Fibroblast of mammary gland (primary cell): Measurements from ENCODE around the gene MOSPD3.

Experiments
- DNase-seq: peaks from one replicate; pipeline ENCODE4 v3.0.0-alpha.2; 2010; ENCODE audit warnings: low read depth
- H3K4me3 ChIP-seq: 2 replicates; pipeline ENCODE4 v1.5.1; 2011; ENCODE audit warnings: low read depth, mild to moderate bottlenecking, low read length, moderate library complexity; ENCODE audit not compliant: control insufficient read depth
- TF ChIP-seq, protein P1 (sequence below): conservative IDR thresholded peaks from 2 replicates; pipeline ENCODE4 v1.5.1; 2011; ENCODE audit warnings: low read depth, low read length, inconsistent platforms; ENCODE audit not compliant: control insufficient read depth, insufficient read depth

The MOSPD3 gene

DNA sequence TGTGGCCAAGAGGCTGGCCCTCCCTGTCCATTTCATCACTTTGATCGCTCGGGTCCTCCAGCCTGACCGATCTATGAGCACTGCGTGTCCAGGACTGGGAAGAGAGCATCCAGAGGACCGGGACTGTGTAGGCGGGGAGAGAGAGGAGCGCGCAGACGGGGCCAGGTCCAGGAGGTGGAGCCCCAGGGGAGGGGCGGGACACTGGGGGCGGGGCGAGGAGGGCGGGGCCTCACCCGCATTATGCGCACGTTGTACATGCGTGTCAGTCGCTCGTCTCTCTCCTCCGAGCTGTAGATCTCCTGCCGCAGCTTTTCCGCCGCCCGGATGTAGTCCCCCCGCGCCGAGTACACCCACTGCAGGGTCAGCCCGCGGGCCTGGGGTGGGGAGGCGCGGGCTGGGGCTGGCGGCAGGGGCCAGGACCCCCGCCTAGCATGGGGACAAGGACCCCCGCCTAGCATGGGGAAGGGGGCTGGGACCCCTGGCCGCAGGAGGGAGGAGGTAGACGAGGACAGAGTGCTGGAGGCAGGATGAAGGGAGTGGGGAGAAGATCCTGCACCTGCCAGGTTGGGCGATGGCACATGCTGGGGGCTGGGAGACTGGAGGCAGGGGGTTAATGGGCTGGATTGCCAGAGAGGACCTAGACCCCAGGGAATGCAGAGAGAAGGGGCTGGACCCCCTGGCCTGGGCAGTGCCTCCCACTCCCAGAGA lies 14.3 kb downstream of the MOSPD3 start:
- DNase-seq, result peak; percentile 80
- peak overlapping the region; percentile 3 for H3K4me3 ChIP-seq
- TF ChIP-seq, protein P1, sequence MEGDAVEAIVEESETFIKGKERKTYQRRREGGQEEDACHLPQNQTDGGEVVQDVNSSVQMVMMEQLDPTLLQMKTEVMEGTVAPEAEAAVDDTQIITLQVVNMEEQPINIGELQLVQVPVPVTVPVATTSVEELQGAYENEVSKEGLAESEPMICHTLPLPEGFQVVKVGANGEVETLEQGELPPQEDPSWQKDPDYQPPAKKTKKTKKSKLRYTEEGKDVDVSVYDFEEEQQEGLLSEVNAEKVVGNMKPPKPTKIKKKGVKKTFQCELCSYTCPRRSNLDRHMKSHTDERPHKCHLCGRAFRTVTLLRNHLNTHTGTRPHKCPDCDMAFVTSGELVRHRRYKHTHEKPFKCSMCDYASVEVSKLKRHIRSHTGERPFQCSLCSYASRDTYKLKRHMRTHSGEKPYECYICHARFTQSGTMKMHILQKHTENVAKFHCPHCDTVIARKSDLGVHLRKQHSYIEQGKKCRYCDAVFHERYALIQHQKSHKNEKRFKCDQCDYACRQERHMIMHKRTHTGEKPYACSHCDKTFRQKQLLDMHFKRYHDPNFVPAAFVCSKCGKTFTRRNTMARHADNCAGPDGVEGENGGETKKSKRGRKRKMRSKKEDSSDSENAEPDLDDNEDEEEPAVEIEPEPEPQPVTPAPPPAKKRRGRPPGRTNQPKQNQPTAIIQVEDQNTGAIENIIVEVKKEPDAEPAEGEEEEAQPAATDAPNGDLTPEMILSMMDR, result no peak

DNA sequence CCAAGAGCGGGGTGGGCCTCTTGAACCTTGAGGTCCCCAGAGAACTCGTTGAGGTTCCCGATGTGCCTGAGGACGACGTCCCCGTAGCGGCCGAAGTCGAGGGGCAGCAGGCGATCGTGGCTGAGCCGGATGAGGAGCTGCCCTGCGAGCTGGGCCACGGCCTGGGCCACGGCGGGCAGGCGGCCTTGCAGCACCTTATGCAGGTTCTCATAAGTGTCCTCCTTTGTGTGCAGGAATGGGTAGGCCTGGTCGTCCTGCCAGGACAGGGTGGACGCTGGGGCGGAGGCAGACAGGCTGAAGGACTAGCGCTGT lies 14.9 kb downstream of the MOSPD3 start:
- no peak overlapping the region for H3K4me3 ChIP-seq
- no peak for DNase-seq
- TF ChIP-seq, protein P1, result no peak

DNA sequence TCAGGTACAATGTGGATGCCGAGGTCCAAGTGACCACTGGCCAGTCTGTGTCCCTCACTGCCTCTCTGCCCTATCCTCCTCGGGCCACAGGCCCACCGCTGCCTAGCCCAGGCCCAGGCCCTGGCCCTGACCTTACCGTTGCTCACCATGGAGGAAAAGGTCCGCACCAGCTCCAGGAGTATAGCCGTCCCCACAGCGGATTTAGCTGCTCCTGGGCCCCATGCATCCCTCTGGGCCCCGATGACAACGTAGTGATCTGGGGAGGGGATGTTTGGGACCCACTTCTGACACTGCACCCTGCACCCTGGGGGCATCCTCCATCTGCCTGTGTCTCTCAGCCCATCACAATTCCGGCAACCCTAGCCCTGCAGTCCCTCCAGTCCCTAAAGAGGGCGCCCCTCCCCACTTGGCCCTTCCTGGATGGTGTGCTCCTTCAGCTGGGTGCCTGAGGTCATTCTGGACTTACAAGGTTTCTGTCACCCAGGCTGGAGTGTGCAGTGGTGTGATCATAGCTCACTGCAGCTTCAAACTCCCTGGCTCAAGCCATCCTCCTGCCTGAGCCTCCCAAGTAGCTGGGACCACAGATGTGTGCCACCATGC lies 16.9 kb downstream of the MOSPD3 start:
- peak; percentile 25 for DNase-seq
- H3K4me3 ChIP-seq, result no peak overlapping the region
- TF ChIP-seq, protein P1, result peak; percentile 41

DNA sequence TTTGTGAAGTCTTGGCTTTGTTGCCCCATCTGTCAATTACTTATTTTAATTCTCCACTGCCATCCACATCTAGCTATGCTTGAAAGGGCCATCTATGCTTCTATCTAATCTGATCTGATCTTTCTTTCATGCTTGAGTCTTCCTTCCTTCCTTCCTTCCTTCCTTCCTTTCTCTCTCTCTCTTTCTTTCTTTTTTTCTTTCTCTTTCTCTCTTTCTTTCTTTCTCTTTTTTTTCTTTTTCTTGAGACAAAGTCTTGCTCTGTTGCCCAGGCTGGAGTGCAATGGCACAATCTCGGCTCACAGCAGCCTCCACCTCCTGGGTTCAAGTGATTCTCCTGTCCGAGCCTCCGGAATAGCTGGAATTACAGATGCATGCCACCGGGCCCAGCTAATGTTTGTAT lies 17.7 kb downstream of the MOSPD3 start:
- DNase-seq, result no peak
- H3K4me3 ChIP-seq, result no peak overlapping the region
- TF ChIP-seq, protein P1, result no peak

DNA sequence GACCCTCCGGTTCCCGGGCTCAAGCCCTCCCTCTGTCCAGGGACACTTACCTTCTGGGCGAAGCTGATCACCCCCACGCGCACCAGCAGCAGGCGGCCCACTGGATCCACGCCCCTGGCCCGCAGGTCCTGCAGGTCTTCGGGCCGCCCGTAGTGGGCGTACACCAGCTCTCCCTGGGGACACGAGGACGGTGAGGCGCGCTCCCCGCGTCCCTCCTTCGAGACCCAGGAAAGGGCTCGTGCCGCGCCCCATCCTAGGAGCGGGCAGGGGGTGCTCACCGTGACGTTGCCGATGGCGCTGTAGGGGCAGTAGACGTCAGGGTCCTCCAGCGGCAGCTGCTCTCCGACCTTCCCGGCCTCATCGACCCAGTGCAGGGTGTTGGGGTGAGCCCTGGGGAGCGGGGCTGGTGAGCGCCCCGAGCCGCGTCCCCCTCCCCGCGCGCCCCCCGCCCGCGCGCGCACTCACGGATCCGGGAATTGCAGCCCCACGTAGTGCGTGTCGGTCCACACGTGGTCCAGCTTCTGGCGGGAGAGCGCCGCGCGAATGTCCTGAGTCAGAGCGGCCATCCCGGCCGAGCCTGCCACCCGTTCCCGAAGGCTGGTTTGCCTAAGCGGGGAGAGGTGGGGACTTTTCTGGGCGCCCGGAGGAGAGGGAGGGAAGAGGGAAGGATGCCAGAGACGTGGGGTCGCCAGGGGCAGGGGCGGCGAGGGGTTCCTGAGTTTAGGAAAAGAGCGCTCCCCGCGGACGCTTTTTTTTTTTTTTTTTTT lies 20.8 kb downstream of the MOSPD3 start:
- peak overlapping the region; percentile 19 for H3K4me3 ChIP-seq
- TF ChIP-seq, protein P1, result peak; percentile 20
- peak; percentile 24 for DNase-seq

DNA sequence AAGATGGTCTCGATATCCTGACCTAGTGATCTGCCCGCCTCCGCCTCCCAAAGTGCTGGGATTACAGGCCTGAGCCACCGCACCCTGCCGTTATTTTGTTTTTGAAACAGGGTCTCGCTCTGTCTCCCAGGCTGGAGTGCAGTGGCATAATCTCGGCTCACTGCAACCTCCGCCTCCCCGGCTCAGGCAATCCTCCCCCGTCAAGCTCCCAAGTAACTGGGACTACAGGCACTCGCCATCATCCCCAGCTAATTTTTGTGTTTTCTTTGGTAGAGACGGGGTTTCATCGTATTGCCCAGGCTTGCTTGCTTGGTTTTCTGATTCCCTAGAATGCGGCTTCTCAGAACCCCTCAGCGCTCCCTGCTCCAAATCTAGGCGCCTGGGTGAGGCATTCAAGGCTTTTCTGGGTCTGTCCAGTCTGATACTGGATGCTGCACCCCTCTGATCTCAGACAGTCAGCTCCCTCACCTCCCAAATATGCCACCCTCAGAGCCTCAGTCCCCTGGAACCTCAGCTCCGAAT lies 27.7 kb downstream of the MOSPD3 start:
- TF ChIP-seq, protein P1, result no peak
- H3K4me3 ChIP-seq, result no peak overlapping the region
- DNase-seq, result no peak
